Measurements from ENCODE around the gene GABRQ.

DNA sequence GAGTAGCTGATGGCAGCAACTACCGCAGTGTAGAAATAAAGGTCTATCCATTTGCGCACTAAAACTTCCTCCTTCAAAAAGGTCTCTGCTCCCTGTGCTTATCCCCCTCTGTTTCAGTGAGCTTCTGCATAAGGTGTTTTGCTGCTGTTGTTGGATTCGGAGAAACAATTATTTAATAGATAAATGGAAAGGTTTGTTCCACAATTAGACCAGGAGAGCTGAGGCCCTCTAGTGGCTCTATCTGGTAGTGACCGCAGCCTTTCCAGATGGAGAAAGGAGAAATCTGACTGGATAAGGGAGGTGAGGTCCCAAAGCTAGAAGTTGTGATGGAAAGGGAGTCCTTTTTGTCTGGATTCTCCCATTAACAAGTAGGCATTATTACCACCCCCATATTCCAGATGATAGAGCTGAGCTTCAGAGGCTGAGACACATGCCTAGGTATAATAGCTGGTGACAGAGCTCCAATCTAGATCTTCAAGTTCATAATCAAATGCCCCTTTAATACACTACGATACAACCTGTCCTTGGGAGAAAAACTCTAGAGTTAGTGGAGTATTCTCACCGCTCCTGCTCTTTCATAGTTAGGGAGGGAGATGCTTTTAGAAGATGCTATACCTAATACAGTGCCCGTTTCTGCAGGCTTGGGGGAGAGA is 5.1 kb upstream of the GABRQ start:
- TF ChIP-seq, protein P1, sequence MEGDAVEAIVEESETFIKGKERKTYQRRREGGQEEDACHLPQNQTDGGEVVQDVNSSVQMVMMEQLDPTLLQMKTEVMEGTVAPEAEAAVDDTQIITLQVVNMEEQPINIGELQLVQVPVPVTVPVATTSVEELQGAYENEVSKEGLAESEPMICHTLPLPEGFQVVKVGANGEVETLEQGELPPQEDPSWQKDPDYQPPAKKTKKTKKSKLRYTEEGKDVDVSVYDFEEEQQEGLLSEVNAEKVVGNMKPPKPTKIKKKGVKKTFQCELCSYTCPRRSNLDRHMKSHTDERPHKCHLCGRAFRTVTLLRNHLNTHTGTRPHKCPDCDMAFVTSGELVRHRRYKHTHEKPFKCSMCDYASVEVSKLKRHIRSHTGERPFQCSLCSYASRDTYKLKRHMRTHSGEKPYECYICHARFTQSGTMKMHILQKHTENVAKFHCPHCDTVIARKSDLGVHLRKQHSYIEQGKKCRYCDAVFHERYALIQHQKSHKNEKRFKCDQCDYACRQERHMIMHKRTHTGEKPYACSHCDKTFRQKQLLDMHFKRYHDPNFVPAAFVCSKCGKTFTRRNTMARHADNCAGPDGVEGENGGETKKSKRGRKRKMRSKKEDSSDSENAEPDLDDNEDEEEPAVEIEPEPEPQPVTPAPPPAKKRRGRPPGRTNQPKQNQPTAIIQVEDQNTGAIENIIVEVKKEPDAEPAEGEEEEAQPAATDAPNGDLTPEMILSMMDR (IDR thresholded peaks at IDR 0.05; ENCODE audit: low read depth, low read length, missing input control), result peak; percentile 73
- TF ChIP-seq TAF1 (conservative IDR thresholded peaks at IDR 0.05) (no peak), FOXA2 (IDR thresholded peaks at IDR 0.05) (no peak), RAD21 (IDR thresholded peaks at IDR 0.05) (peak; percentile 71 to 83), EGR1 (IDR thresholded peaks at IDR 0.05; ENCODE audit: low read depth in 2 of 2) (no peak)
- TF ChIP-seq, protein P2, sequence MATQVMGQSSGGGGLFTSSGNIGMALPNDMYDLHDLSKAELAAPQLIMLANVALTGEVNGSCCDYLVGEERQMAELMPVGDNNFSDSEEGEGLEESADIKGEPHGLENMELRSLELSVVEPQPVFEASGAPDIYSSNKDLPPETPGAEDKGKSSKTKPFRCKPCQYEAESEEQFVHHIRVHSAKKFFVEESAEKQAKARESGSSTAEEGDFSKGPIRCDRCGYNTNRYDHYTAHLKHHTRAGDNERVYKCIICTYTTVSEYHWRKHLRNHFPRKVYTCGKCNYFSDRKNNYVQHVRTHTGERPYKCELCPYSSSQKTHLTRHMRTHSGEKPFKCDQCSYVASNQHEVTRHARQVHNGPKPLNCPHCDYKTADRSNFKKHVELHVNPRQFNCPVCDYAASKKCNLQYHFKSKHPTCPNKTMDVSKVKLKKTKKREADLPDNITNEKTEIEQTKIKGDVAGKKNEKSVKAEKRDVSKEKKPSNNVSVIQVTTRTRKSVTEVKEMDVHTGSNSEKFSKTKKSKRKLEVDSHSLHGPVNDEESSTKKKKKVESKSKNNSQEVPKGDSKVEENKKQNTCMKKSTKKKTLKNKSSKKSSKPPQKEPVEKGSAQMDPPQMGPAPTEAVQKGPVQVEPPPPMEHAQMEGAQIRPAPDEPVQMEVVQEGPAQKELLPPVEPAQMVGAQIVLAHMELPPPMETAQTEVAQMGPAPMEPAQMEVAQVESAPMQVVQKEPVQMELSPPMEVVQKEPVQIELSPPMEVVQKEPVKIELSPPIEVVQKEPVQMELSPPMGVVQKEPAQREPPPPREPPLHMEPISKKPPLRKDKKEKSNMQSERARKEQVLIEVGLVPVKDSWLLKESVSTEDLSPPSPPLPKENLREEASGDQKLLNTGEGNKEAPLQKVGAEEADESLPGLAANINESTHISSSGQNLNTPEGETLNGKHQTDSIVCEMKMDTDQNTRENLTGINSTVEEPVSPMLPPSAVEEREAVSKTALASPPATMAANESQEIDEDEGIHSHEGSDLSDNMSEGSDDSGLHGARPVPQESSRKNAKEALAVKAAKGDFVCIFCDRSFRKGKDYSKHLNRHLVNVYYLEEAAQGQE (IDR thresholded peaks at IDR 0.05), result no peak

All from liver (tissue), 3 donors.